Measurements from ENCODE around the gene SND1. TPM values are rescaled to one million over a fixed set of nuclear protein-coding genes. Genes with fewer than 3 reads are reported as not detected.

Gene SND1
- total RNA-seq, 2 experiments from 2014 or later, result 158 to 166 TPM

DNA sequence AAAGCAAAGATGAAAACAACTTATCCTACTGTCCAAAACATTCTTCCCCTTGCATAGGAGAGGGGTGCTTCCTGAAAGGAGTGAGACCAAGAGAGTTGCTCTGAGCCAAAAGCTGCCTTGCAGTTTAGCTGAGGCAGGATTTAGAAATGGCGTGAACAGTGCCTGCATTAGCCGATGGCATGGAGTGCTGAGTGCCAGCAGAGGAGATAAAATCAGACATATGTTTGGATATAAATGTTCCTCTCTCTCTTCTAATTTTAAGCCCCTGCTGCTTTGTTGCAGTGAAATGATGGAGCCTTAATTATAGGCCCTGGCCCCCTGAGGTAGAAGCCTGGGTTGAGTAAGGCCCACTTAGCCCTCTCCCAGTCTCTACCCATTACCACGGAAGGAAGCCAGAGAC is 372.2 kb downstream of the SND1 start:
- CTCF ChIA-PET, result no interaction called here
- no peaks in the 10 kb centered on the region for H3K27me3 Mint-ChIP-seq
- no peak overlapping the region for H3K27ac Mint-ChIP-seq
- H3K4me1 Mint-ChIP-seq, result no peaks in the 10 kb centered on the region
- no peaks in the 10 kb centered on the region for H3K9me3 Mint-ChIP-seq (ENCODE audit: low read depth)
- no peak for DNase-seq
- H3K36me3 Mint-ChIP-seq, result peaks cover 6% of the 10 kb centered on the region
- ATAC-seq, result no peak
- no peak overlapping the region for H3K4me3 Mint-ChIP-seq

- Mint-ChIP-seq H3K27me3 (peaks cover 3% of the 10 kb centered on the region), H3K36me3 (peaks cover 10% of the 10 kb centered on the region), H3K4me3 (no peak overlapping the region), H3K9me3 (ENCODE audit: low read depth) (no peaks in the 10 kb centered on the region), H3K27ac (no peak overlapping the region), H3K4me1 (no peaks in the 10 kb centered on the region)
- CTCF ChIA-PET, result no interaction called here
- ATAC-seq (no peak), DNase-seq (no peak)
These were observed 373.4 kb downstream of the SND1 start for GRCh38 chr7:128025380-128025779.

DNA sequence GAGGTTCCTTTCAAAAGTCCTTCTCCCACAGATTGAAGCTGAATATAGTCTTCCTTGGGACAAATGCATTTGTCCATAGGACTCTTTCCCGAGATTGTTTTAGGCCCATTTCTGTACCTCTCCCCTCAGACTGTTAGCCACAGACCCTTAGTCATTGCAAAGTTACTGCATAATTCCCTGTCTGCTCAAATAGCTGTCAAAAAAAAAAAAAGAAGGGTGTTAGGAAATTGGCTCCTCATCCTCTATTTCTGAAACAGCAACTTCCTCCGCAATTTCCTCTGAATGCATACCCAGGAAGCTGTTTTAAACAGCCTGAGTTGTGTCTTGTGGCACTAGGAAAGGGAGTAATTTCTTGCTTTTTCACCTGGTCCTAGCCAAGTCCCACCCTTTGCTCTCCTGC is 373.8 kb downstream of the SND1 start:
- DNase-seq, result no peak
- CTCF ChIA-PET, result interaction anchor here (0.6 to 1.6 kb wide), 2 partner anchors 8 to 438 kb away, joined by 3 to 4 read pairs; no protein-coding TSS in a partner anchor
- Mint-ChIP-seq H3K4me1 (no peaks in the 10 kb centered on the region), H3K27ac (no peak overlapping the region), H3K36me3 (peaks cover 12% of the 10 kb centered on the region), H3K27me3 (peaks cover 6% of the 10 kb centered on the region), H3K4me3 (no peak overlapping the region), H3K9me3 (ENCODE audit: low read depth) (no peaks in the 10 kb centered on the region)
- ATAC-seq, result no peak

DNA sequence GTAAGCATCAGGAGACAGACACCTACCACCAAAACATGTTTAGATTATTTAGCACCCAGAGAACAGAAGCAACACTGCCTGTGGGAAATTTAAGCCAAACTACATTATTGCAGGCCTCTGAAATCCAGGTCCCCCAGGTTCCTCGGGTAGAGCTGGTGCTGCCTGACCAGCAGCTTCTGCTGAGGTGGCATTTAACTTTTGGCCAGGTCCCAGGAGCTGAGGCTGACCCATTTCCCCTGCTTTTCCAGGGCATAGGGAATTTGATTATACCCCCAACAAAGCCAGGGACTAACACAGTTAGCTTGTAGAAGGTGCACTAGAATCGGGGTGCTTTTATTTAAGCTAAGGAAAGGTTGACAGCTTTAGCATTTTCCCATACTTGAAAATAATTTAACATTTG is 374.6 kb downstream of the SND1 start:
- Mint-ChIP-seq H3K4me3 (no peak overlapping the region), H3K27ac (no peak overlapping the region), H3K4me1 (no peaks in the 10 kb centered on the region), H3K9me3 (ENCODE audit: low read depth) (no peaks in the 10 kb centered on the region), H3K27me3 (peaks cover 6% of the 10 kb centered on the region), H3K36me3 (peaks cover 9% of the 10 kb centered on the region)
- CTCF ChIA-PET, result interaction anchor here (0.6 to 1.6 kb wide), 3 partner anchors 9 to 439 kb away, joined by 3 to 4 read pairs (median 3); no protein-coding TSS in a partner anchor
- DNase-seq (no peak), ATAC-seq (no peak)

GRCh38 chr7:128027485-128027980 is 375.5 kb downstream of the SND1 start:
- Mint-ChIP-seq H3K27me3 (peaks cover 8% of the 10 kb centered on the region), H3K4me3 (no peak overlapping the region), H3K27ac (no peak overlapping the region), H3K36me3 (peaks cover 11% of the 10 kb centered on the region), H3K9me3 (ENCODE audit: low read depth) (no peaks in the 10 kb centered on the region), H3K4me1 (peaks cover 2% of the 10 kb centered on the region)
- ATAC-seq, result no peak
- DNase-seq, result no peak
- CTCF ChIA-PET, result interaction anchor here (1.3 to 1.6 kb wide), 2 partner anchors 10 to 182 kb away, joined by 3 to 4 read pairs; no protein-coding TSS in a partner anchor

- DNase-seq, result no peak
- Mint-ChIP-seq H3K27ac (no peak overlapping the region), H3K9me3 (ENCODE audit: low read depth) (no peaks in the 10 kb centered on the region), H3K27me3 (peaks cover 20% of the 10 kb centered on the region), H3K4me3 (no peak overlapping the region), H3K36me3 (peaks cover 11% of the 10 kb centered on the region), H3K4me1 (peaks cover 2% of the 10 kb centered on the region)
- ATAC-seq, result no peak
- CTCF ChIA-PET, result interaction anchor here (0.9 kb wide), 1 partner anchor 15 kb away, joined by 3 read pairs; no protein-coding TSS in a partner anchor
These were observed 377.5 kb downstream of the SND1 start for GRCh38 chr7:128029405-128029995.

- H3K27ac Mint-ChIP-seq, result no peak overlapping the region
- H3K4me3 Mint-ChIP-seq, result no peak overlapping the region
- CTCF ChIA-PET, result interaction anchor here (0.9 to 1.3 kb wide), 4 partner anchors 16 to 322 kb away, joined by 3 to 10 read pairs (median 4); no protein-coding TSS in a partner anchor
- peaks cover 11% of the 10 kb centered on the region for H3K36me3 Mint-ChIP-seq
- peaks cover 2% of the 10 kb centered on the region for H3K4me1 Mint-ChIP-seq
- ATAC-seq (no peak), DNase-seq (no peak)
- H3K9me3 Mint-ChIP-seq (ENCODE audit: low read depth), result no peaks in the 10 kb centered on the region
- peaks cover 20% of the 10 kb centered on the region for H3K27me3 Mint-ChIP-seq
These were observed 378.3 kb downstream of the SND1 start for GRCh38 chr7:128030263-128030653.

DNA sequence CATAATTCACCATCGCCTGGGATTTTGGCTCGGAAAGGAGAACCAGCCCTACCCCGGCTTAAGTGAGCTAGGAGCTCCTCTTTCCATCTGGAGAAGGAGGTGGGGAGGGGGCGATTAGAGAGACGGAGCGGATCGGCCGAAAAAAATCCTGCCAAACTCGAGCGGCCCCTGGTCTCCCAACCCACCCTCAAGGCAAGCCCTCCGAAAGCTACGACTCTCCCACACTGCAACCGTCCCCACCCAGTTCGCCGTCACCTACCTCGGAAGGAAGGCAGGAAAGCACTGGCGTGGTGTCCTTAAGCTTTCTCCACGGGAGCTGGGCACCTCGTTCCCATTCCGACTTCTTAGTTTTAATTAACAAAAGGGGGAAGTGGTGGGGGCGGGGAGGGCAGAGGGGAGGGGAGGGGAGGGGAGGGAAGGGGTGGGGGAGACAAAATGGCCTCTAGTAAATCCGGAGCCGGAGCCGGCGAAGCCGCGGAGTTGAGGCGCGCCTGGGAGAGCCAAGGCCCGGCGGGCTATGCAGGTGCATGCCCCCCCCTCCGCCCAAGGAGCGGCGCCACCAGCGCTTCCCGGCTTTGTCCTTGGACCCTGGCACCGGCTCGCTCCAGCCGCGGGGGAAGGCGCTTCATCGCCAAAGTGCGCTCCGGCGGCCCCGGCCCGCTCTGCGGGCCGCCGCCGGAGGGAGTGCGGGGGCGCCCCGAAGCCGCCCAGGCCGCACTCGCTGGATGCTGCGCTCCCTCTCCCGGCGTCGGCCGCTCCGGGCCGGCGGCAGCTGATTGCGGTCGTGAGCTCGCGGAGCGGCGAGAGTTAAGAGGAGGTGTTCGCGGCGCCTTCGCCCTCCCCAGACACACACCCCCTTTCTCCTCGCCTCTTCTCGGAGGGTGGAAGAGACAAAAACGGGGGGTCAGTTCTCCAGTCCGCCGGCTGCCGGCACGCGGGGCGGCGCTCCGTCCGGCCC is 378.9 kb downstream of the SND1 start, which contains the start of gene LRRC4:
LRRC4 (minus strand) TSS at position 784 of the 958 bp plus-strand sequence. CDS start 797 bp downstream, outside the sequence.
- no peak within 1 kb of the TSS for H3K27ac Mint-ChIP-seq
- DNase-seq (peak; percentile 49), ATAC-seq (peak; percentile 35)
- peaks cover 2% of the 10 kb centered on the region for H3K4me1 Mint-ChIP-seq
- H3K9me3 Mint-ChIP-seq (ENCODE audit: low read depth), result no peaks in the 10 kb centered on the region
- peaks cover 20% of the 10 kb centered on the region for H3K27me3 Mint-ChIP-seq
- peaks cover 11% of the 10 kb centered on the region for H3K36me3 Mint-ChIP-seq
- CTCF ChIA-PET, result interaction anchor here (1.2 to 1.3 kb wide), 3 partner anchors 72 to 323 kb away, joined by 4 to 10 read pairs (median 4); no protein-coding TSS in a partner anchor
- peak within 1 kb of the TSS; percentile 69 for H3K4me3 Mint-ChIP-seq

- CTCF ChIA-PET, result interaction anchor here (0.9 to 1.3 kb wide), 3 partner anchors 71 to 324 kb away, joined by 4 to 10 read pairs (median 4); no protein-coding TSS in a partner anchor
- DNase-seq, result peak; percentile 67
- Mint-ChIP-seq H3K9me3 (ENCODE audit: low read depth) (no peaks in the 10 kb centered on the region), H3K36me3 (peaks cover 11% of the 10 kb centered on the region), H3K27ac (no peak overlapping the region), H3K27me3 (peaks cover 20% of the 10 kb centered on the region), H3K4me3 (peak overlapping the region; percentile 69), H3K4me1 (peaks cover 2% of the 10 kb centered on the region)
- peak; percentile 94 for ATAC-seq
These were observed 380.1 kb downstream of the SND1 start for GRCh38 chr7:128031901-128032604.

DNA sequence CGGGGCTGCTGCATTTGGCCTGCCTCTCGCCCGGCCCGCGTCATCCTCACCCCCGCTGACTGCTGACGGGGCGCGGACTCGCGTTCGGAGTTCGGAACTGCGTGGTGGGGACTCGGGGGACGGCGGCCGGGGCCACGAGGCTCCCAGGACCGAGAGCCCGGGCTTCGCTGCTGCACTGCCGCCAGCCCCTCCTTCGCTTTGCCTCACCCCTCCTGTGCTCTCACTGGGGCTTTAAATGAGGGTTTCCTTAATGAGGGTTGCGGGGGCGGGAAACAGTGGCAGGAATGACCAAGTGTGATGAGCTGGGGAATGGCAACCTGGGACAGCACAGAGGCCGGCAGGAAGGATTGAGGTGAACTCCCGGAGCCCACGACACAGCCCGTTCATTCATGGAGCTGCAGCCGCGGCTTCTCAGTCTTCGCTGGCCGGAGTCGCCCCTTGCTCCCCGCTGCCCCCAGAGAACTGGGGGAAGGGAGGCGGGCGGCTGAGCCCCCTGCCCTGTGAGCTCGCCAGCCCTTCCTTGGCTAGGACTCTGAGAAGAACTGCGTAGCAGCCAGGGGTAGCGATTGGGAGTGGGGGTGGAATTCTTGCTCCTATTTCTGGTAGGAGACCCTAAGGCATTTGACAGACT is 380.7 kb downstream of the SND1 start:
- no peak overlapping the region for H3K27ac Mint-ChIP-seq
- peaks cover 20% of the 10 kb centered on the region for H3K27me3 Mint-ChIP-seq
- peaks cover 2% of the 10 kb centered on the region for H3K4me1 Mint-ChIP-seq
- H3K36me3 Mint-ChIP-seq, result peaks cover 11% of the 10 kb centered on the region
- no peaks in the 10 kb centered on the region for H3K9me3 Mint-ChIP-seq (ENCODE audit: low read depth)
- CTCF ChIA-PET, result interaction anchor here (0.9 kb wide), 1 partner anchor 324 kb away, joined by 4 read pairs; no protein-coding TSS in a partner anchor
- no peak for DNase-seq
- ATAC-seq, result peak; percentile 18
- no peak overlapping the region for H3K4me3 Mint-ChIP-seq

GRCh38 chr7:128033246-128033645 is 381.3 kb downstream of the SND1 start:
- no peak overlapping the region for H3K4me3 Mint-ChIP-seq
- no peak overlapping the region for H3K27ac Mint-ChIP-seq
- H3K36me3 Mint-ChIP-seq, result peaks cover 11% of the 10 kb centered on the region
- ATAC-seq (no peak), DNase-seq (no peak)
- CTCF ChIA-PET, result interaction anchor here (0.9 to 2.7 kb wide), 2 partner anchors 103 to 325 kb away, joined by 4 to 10 read pairs; no protein-coding TSS in a partner anchor
- H3K27me3 Mint-ChIP-seq, result peaks cover 20% of the 10 kb centered on the region
- H3K9me3 Mint-ChIP-seq (ENCODE audit: low read depth), result no peaks in the 10 kb centered on the region
- H3K4me1 Mint-ChIP-seq, result peaks cover 2% of the 10 kb centered on the region

DNA sequence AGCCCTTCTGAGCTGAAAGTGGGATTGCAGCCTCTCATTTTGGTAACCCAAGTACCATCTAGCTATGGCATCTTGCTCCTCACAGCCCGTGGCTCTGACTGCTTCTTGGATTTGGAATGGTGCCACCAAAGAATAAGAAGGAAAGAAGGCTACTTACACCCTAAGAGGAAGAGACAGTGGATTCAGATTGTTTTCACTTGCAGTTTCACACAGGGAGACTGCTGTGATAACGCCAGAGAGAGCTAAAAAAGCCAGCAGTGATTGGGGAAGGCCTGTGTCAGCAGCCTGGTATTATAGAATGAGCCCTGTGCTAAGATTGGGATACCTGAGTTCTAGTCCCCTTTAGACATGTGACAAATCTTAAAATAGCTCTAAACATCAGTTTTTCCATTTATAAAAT is 382.8 kb downstream of the SND1 start:
- DNase-seq, result no peak
- no peak for ATAC-seq
- H3K27me3 Mint-ChIP-seq, result peaks cover 20% of the 10 kb centered on the region
- CTCF ChIA-PET, result interaction anchor here (1.1 to 2.7 kb wide), 3 partner anchors 9 to 328 kb away, joined by 3 to 10 read pairs (median 5); no protein-coding TSS in a partner anchor
- H3K4me1 Mint-ChIP-seq, result peaks cover 2% of the 10 kb centered on the region
- no peak overlapping the region for H3K4me3 Mint-ChIP-seq
- no peaks in the 10 kb centered on the region for H3K9me3 Mint-ChIP-seq (ENCODE audit: low read depth)
- H3K27ac Mint-ChIP-seq, result no peak overlapping the region
- peaks cover 4% of the 10 kb centered on the region for H3K36me3 Mint-ChIP-seq

Data from activated CD8-positive, alpha-beta memory T cell treated with anti-CD3 and anti-CD28 coated beads, Interleukin-2, amount 10 ng/mL, durations not matched to agents 7 days and 5 days (primary cell).